ENCODE results near the gene RPTOR. TPM values are rescaled to one million over a fixed set of nuclear protein-coding genes. Genes with fewer than 3 reads are reported as not detected.
A peak's percentile ranks its signal among the peaks of the same experiment; 100 is the strongest.

Gene RPTOR
- 10 to 100 TPM in 2 of 4 donors, 1 to 10 TPM in 2; 3.2 to 16.5 (median 10.1) TPM for polyA plus RNA-seq
- long read RNA-seq, donor 1 = 0 reads
- long read RNA-seq, donor 2 = 0 reads
- long read RNA-seq, donor 3 = 0 reads
- long read RNA-seq, donor 4 = 0 reads
- long read RNA-seq, donor 5 = 0 reads
- long read RNA-seq, donor 6 = 0 reads
- long read RNA-seq, donor 7 = 0 reads
- long read RNA-seq, donor 8 = 0 reads
- long read RNA-seq, donor 9 = 0 reads
- long read RNA-seq, donor 10, partial matches to known transcripts = 0 of 1 reads
- long read RNA-seq, donor 10, other reads (novel, unspliced or antisense) = 0 of 1 reads

- DNase-seq (peak; percentile 86 to 96), FAIRE-seq (no peak)
- peak within 1 kb of the TSS; percentile 41 to 85 (median 56) for H3K27ac ChIP-seq (ENCODE audit: low read depth in 1 of 3, low read length in 2 of 3)
- H3K4me1 ChIP-seq (ENCODE audit: control insufficient read depth in 3 of 3, insufficient read depth in 2 of 3, low read depth in 1 of 3, low read length in 2 of 3) = peaks cover 0 to 5% (median 3%) of the 10 kb centered on the region in 3 donors
- H3K4me3 ChIP-seq (ENCODE audit: low read depth in 1 of 3, low read length in 3 of 3) = peak within 1 kb of the TSS; percentile 82 to 95 (median 94)
- no peaks in the 10 kb centered on the region for H3K9me3 ChIP-seq (ENCODE audit: control insufficient read depth in 2 of 2, insufficient read depth in 1 of 2, low read depth in 1 of 2, low read length in 1 of 2)
- H3K36me3 ChIP-seq (ENCODE audit: control insufficient read depth in 3 of 3, insufficient read depth in 2 of 3, low read depth in 1 of 3, low read length in 3 of 3) = no peaks in the 10 kb centered on the region
- peaks cover 0 to 10% (median 0%) of the 10 kb centered on the region in 3 donors for H3K27me3 ChIP-seq (ENCODE audit: control insufficient read depth in 3 of 3, insufficient read depth in 3 of 3, low read length in 3 of 3)
- WGBS, 3 donors = 0 to 1% (median 0%) methylated on average over 48 to 49 of the region's 49 CpGs
These were observed at the start of gene RPTOR for GRCh38 chr17:80544655-80545498. Gene RPTOR, plus strand, starts transcription at chr17:80544838. Its CDS starts 792 bp downstream, at chr17:80545630.

GRCh38 chr17:80497726-80498241 is 46.9 kb upstream of the RPTOR start:
- no peaks in the 10 kb centered on the region for H3K4me1 ChIP-seq (ENCODE audit: control insufficient read depth in 3 of 3, insufficient read depth in 2 of 3, low read depth in 1 of 3, low read length in 2 of 3)
- FAIRE-seq (no peak), DNase-seq (no peak)
- H3K4me3 ChIP-seq (ENCODE audit: low read depth in 1 of 3, low read length in 3 of 3) = no peak overlapping the region
- H3K9me3 ChIP-seq (ENCODE audit: control insufficient read depth in 2 of 2, insufficient read depth in 1 of 2, low read depth in 1 of 2, low read length in 1 of 2) = no peaks in the 10 kb centered on the region
- no peaks in the 10 kb centered on the region for H3K36me3 ChIP-seq (ENCODE audit: control insufficient read depth in 3 of 3, insufficient read depth in 2 of 3, low read depth in 1 of 3, low read length in 3 of 3)
- H3K27me3 ChIP-seq (ENCODE audit: control insufficient read depth in 3 of 3, insufficient read depth in 3 of 3, low read length in 3 of 3) = peaks cover 0 to 48% (median 0%) of the 10 kb centered on the region in 3 donors
- WGBS, 3 donors = 62 to 73% (median 71%) methylated on average over 10 of the region's 10 CpGs
- no peak overlapping the region for H3K27ac ChIP-seq (ENCODE audit: low read depth in 1 of 3, low read length in 2 of 3)

- H3K27ac ChIP-seq (ENCODE audit: low read depth in 1 of 3, low read length in 2 of 3) = no peak overlapping the region
- H3K27me3 ChIP-seq (ENCODE audit: control insufficient read depth in 3 of 3, insufficient read depth in 3 of 3, low read length in 3 of 3) = peaks cover 0 to 45% (median 0%) of the 10 kb centered on the region in 3 donors
- H3K4me3 ChIP-seq (ENCODE audit: low read depth in 1 of 3, low read length in 3 of 3) = no peak overlapping the region
- no peaks in the 10 kb centered on the region for H3K4me1 ChIP-seq (ENCODE audit: control insufficient read depth in 3 of 3, insufficient read depth in 2 of 3, low read depth in 1 of 3, low read length in 2 of 3)
- FAIRE-seq = no peak
- no peak for DNase-seq
- no peaks in the 10 kb centered on the region for H3K9me3 ChIP-seq (ENCODE audit: control insufficient read depth in 2 of 2, insufficient read depth in 1 of 2, low read depth in 1 of 2, low read length in 1 of 2)
- H3K36me3 ChIP-seq (ENCODE audit: control insufficient read depth in 3 of 3, insufficient read depth in 2 of 3, low read depth in 1 of 3, low read length in 3 of 3) = no peaks in the 10 kb centered on the region
- 50 to 58% (median 51%) methylated on average over 29 to 30 of the region's 30 CpGs for WGBS, 3 donors
These were observed 46.3 kb upstream of the RPTOR start for GRCh38 chr17:80498242-80498919.

- Histone ChIP-seq H3K4me3 (ENCODE audit: low read depth in 1 of 3, low read length in 3 of 3) (no peak overlapping the region), H3K27me3 (ENCODE audit: control insufficient read depth in 3 of 3, insufficient read depth in 3 of 3, low read length in 3 of 3) (peaks cover 0 to 42% (median 0%) of the 10 kb centered on the region in 3 donors), H3K4me1 (ENCODE audit: control insufficient read depth in 3 of 3, insufficient read depth in 2 of 3, low read depth in 1 of 3, low read length in 2 of 3) (no peaks in the 10 kb centered on the region), H3K9me3 (ENCODE audit: control insufficient read depth in 2 of 2, insufficient read depth in 1 of 2, low read depth in 1 of 2, low read length in 1 of 2) (no peaks in the 10 kb centered on the region), H3K27ac (ENCODE audit: low read depth in 1 of 3, low read length in 2 of 3) (no peak overlapping the region), H3K36me3 (ENCODE audit: control insufficient read depth in 3 of 3, insufficient read depth in 2 of 3, low read depth in 1 of 3, low read length in 3 of 3) (no peaks in the 10 kb centered on the region)
- no peak for FAIRE-seq
- DNase-seq = no peak
- WGBS, 3 donors = 56 to 79% (median 58%) methylated on average over 11 of the region's 11 CpGs
These were observed 45.7 kb upstream of the RPTOR start for GRCh38 chr17:80498920-80499410.

- FAIRE-seq (no peak), DNase-seq (no peak)
- no peaks in the 10 kb centered on the region for H3K9me3 ChIP-seq (ENCODE audit: control insufficient read depth in 2 of 2, insufficient read depth in 1 of 2, low read depth in 1 of 2, low read length in 1 of 2)
- no peaks in the 10 kb centered on the region for H3K4me1 ChIP-seq (ENCODE audit: control insufficient read depth in 3 of 3, insufficient read depth in 2 of 3, low read depth in 1 of 3, low read length in 2 of 3)
- no peak overlapping the region for H3K4me3 ChIP-seq (ENCODE audit: low read depth in 1 of 3, low read length in 3 of 3)
- peaks cover 0 to 36% (median 0%) of the 10 kb centered on the region in 3 donors for H3K27me3 ChIP-seq (ENCODE audit: control insufficient read depth in 3 of 3, insufficient read depth in 3 of 3, low read length in 3 of 3)
- H3K27ac ChIP-seq (ENCODE audit: low read depth in 1 of 3, low read length in 2 of 3) = no peak overlapping the region
- no peaks in the 10 kb centered on the region for H3K36me3 ChIP-seq (ENCODE audit: control insufficient read depth in 3 of 3, insufficient read depth in 2 of 3, low read depth in 1 of 3, low read length in 3 of 3)
- WGBS, 3 donors = 45 to 59% (median 46%) methylated on average over 9 of the region's 9 CpGs
These were observed 45.1 kb upstream of the RPTOR start for GRCh38 chr17:80499560-80499959.

- H3K36me3 ChIP-seq (ENCODE audit: control insufficient read depth in 3 of 3, insufficient read depth in 2 of 3, low read depth in 1 of 3, low read length in 3 of 3) = no peaks in the 10 kb centered on the region
- no peak for FAIRE-seq
- no peak overlapping the region for H3K4me3 ChIP-seq (ENCODE audit: low read depth in 1 of 3, low read length in 3 of 3)
- H3K27me3 ChIP-seq (ENCODE audit: control insufficient read depth in 3 of 3, insufficient read depth in 3 of 3, low read length in 3 of 3) = peaks cover 0 to 36% (median 0%) of the 10 kb centered on the region in 3 donors
- no peaks in the 10 kb centered on the region for H3K4me1 ChIP-seq (ENCODE audit: control insufficient read depth in 3 of 3, insufficient read depth in 2 of 3, low read depth in 1 of 3, low read length in 2 of 3)
- DNase-seq = no peak
- no peak overlapping the region for H3K27ac ChIP-seq (ENCODE audit: low read depth in 1 of 3, low read length in 2 of 3)
- 66 to 68% (median 67%) methylated on average over 22 of the region's 22 CpGs for WGBS, 3 donors
- H3K9me3 ChIP-seq (ENCODE audit: control insufficient read depth in 2 of 2, insufficient read depth in 1 of 2, low read depth in 1 of 2, low read length in 1 of 2) = no peaks in the 10 kb centered on the region
These were observed 44.5 kb upstream of the RPTOR start for GRCh38 chr17:80499961-80500665.

- no peak overlapping the region for H3K4me3 ChIP-seq (ENCODE audit: low read depth in 1 of 3, low read length in 3 of 3)
- H3K27me3 ChIP-seq (ENCODE audit: control insufficient read depth in 3 of 3, insufficient read depth in 3 of 3, low read length in 3 of 3) = peaks cover 0 to 34% (median 0%) of the 10 kb centered on the region in 3 donors
- H3K9me3 ChIP-seq (ENCODE audit: control insufficient read depth in 2 of 2, insufficient read depth in 1 of 2, low read depth in 1 of 2, low read length in 1 of 2) = no peaks in the 10 kb centered on the region
- H3K4me1 ChIP-seq (ENCODE audit: control insufficient read depth in 3 of 3, insufficient read depth in 2 of 3, low read depth in 1 of 3, low read length in 2 of 3) = no peaks in the 10 kb centered on the region
- peak overlapping the region in 1 of 3 donors; percentile 28 for H3K27ac ChIP-seq (ENCODE audit: low read depth in 1 of 3, low read length in 2 of 3)
- no peak for FAIRE-seq
- DNase-seq = no peak
- WGBS, 3 donors = 74 to 75% (median 74%) methylated on average over 24 of the region's 24 CpGs
- H3K36me3 ChIP-seq (ENCODE audit: control insufficient read depth in 3 of 3, insufficient read depth in 2 of 3, low read depth in 1 of 3, low read length in 3 of 3) = no peaks in the 10 kb centered on the region
These were observed 42.7 kb upstream of the RPTOR start for GRCh38 chr17:80501741-80502577.

Measured in small intestine (tissue), 16 donors.